SIG-M5 treated with dmso at 0.1 percent for 504 hours (cell line): ENCODE measurements around the gene FAM9C.
"Not testable (repeated sequence)": the region's sequence is repeated elsewhere in the genome, so short reads cannot be mapped to it uniquely, and the experiment has no call there.

Source experiments
- DNase-seq: peaks from one replicate; lab custom pipeline; 2025; ENCODE audit not compliant: unreplicated experiment; lab: John Stamatoyannopoulos, UW

Gene FAM9C

GRCh38 chrX:13043938-13044337, 482 bp downstream of the FAM9C start:
- no peak for DNase-seq

DNA sequence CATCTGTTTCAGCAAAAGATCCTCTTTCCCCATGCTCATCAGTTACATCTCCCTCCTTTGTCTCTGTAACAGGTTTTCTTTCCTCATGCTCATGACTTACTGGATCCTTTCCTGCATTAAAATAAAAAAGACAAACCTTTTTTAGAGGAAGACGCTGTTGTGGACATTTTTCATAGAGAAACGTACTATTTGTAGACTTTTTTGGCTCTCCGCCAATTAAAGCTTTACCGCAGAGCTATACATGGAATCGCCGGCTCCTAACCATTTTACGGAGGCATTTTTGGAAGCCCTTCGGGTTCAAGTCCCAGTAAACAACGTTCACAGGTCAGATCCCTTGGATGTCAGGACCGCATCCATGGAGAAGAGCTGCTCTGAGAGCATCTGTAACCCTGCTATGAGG, 1.3 kb downstream of the FAM9C start:
- no peak for DNase-seq

DNA sequence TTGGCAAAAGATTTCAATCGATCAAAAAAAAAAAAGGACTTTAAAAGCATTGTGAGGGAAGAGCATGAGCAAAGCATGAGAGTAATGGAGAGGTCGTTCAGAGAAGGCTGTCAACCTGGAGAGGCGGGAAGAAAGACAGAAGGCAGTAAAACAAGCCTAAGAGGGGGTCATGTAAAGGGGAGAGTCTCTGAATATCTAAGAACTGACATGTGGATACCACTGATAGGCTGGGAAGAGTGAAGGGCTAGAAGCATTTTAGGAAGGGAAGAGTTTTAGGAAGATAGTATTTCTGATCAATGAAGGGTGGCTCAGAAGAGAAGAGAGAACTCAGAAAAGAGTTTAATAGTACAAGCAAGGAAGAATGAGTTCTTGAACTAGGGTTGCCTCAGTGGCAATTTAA, 7.5 kb downstream of the FAM9C start:
- no peak for DNase-seq

GRCh38 chrX:13033193-13033592, 11.2 kb downstream of the FAM9C start:
- no peak for DNase-seq

DNA sequence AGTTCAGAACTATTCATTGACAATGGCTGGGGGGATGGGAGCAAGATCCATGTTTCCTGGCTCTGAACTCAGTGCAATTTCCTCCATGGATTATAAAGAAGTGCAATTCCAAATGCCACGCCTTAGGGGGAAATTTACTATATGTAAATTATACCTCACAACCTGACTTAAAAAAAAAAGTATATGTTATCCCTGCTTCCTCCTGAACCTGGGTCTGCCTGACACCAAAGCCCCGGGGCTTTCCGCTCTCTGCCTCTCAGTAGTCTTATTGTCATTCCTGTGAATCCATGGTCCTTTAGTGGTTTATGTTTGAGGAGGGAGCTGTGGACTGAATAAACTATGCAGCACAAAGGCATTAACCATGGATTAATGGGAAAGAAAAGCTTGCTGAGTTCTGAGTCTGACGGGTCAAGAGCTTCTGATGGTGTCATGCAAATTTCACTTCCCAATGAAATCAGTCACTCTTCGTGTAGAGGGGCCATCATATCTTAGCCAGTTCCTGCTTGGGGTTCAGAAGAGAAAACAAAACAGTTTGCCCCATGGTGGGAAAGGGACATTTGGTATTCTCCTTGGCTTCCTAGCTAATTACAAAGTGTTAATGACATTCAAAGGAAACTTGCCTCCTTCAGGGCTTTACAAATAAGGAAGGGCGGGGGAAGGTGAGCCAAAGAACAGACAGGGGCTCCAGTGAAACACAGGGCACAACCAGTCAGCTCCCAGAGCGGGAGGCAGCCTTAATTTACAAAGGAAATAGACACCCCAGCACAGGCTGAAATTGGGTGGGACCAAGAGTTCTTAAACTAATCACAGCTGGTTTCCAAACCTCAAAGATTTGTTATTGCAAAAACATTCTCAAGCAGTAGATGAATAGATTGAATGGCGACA, 14.3 kb downstream of the FAM9C start:
- no peak for DNase-seq

DNA sequence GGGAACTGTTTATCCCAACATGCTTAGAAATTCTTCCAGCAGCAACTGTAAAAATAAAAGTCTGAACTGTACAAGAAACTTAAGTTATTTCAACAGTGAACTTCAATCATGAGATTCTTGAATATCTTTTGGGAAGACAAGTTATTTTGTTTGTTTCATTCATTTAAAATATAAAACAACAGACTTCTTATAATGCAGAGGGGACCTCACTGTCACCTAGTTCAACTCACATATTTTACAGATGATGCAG, 14.9 kb downstream of the FAM9C start:
- no peak for DNase-seq

GRCh38 chrX:13028871-13029636, 15.4 kb downstream of the FAM9C start:
- peak; percentile 45 for DNase-seq

DNA sequence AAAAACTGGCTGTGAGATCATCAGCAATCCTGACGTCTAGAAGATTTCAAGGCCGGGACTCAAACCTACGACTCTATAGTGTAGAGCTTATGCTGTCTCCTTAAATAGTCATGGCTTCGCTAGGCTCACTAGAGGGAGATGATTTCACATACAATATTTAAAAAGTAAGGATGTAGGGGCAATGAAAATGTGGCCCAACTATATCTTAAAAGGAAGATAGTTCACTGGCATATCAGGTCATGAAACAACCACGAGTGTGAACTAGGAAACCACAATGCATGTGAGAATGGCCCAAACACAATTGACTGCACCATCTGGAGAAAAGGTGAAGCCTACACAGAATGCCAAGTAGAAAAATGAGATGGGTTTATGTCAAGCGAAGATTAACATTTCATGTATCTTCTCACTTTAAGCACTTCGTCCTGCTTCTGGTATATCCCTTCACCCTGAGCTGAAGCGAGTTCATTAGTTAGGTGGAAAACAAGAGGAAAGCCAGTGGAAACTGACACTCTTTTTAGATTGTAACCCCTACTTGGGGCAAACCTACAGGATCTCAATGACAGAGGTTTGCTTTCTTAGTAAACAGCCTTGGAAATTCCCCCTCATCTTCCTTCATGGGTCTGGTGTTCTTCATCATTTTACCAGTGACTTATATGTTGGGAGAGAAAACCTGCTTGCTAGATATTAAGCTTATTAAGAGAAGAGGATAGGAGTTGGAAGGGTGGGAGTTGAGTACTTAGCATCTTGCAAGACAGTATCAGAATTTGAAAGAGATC, 17.4 kb downstream of the FAM9C start:
- no peak for DNase-seq

- DNase-seq, result no peak
Measured at GRCh38 chrX:13024986-13025385, 19.4 kb downstream of the FAM9C start.

- DNase-seq, result no peak
Measured at GRCh38 chrX:13023979-13024378, 20.4 kb downstream of the FAM9C start.

GRCh38 chrX:13023567-13023966, 20.9 kb downstream of the FAM9C start:
- DNase-seq, result no peak

GRCh38 chrX:13022926-13023325, 21.5 kb downstream of the FAM9C start:
- DNase-seq, result no peak

- not testable (repeated sequence) for DNase-seq
Measured at GRCh38 chrX:13016731-13017130, 27.7 kb downstream of the FAM9C start.

DNA sequence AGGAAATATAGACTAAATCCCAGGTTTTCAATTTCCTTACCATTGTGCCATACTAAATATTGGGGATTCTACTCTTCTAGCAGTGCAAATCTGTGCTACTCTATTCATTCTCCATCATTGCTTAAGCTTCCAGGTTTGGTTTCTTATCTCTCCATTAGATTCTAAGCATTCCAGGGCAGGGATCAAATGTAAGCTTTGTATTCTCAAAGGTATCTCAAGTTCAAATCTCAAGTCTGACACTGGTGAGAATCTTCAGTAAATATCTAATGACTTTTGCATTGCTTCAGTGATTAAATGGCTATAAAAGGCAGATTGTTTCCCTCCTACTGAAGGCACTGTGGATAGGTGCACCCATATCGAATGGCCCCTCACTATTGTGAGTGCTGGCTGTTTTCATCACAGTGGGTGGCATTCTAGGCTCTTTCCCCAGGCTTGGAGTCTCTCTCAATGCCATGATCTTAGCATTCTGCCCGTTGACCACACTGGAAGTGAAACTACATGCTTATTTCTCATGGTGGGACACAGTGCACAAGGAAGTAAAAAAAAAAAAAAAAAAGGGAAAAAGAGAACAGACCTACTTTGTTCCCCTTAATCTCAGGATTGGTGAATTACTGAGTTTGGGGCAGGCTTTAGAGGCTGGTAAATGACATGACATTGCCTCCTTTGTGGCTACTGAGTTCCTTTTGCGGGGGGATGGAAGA, 28.7 kb downstream of the FAM9C start:
- DNase-seq, result peak; percentile 75

- no peak for DNase-seq
Measured at GRCh38 chrX:13014111-13015096, 30.0 kb downstream of the FAM9C start.

DNA sequence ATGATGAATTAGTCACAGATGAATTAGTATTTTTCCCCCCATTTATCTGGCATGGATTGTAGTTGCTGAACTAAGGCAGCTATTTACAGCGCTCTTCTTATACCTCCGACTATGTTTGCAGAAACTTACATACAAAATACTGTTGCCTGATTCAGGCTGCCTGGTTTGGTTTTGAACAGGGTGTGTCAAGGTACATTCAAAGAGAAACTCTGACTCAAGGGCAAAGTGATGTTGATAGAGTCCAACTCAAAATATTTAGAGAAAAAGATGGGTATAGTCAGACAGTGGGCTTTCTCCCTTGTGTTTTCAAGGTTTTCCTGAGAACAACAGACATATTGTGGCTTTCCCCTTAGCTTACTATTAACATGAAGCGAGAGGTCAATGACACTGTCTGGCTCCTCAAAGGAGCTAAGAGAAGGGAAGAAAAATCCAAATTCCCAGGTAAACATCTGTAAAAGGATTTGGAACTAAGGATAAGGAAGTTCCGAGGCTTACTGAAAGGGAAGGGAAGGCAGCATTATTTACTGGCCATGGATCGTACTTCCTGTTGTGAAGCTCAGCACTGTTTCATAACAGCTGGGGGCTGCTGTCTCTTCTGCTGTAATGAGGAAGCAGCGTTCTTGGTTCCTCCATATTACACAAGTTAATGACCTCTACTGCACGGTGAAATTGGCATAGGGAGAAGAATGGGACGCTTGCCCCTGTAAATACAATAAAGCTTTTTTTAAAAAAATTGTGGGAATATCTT, 30.9 kb downstream of the FAM9C start:
- DNase-seq, result peak; percentile 86

DNA sequence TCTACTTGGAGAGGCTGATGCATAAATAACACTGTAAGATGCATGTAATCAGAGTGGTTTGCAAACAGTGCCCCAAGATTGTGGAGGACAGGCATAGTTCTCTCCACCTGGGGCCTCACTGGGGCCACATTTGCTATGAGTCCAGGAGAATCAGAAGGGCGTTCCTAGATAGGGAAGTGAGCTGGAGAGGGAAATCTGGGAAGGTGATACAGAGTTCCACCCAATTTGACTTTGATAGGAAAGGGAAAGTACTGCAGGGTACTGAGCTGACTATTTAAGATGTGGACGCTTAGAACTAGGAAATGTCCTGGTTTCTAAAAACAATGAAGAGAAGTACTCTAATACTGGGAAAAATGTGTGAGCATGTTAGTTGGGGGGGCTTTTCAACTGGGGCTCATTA, 33.9 kb downstream of the FAM9C start:
- DNase-seq, result no peak

DNA sequence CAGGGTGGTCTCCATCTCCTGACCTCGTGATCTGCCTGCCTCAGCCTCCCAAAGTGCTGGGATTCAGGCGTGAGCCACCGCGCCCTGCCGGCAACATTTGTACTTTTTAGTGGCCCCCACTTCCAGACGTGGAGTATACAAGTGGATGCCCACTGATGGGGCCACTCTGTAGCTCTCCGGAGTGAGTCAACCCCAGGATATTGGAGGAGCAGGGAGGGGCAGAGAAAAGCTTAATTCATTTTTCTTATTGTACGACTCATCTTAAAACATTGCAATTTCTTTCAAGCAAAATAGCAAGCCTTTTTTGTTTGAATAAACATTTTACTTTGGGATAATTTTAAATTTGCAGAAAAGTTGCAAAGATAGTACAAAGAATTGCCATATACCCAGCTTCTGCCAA, 34.6 kb downstream of the FAM9C start:
- DNase-seq, result no peak

- DNase-seq, result no peak
Measured at GRCh38 chrX:13009273-13009672, 35.1 kb downstream of the FAM9C start.
